ENCODE data around the gene F13A1. TPM values are rescaled to one million over a fixed set of nuclear protein-coding genes. Genes with fewer than 3 reads are reported as not detected.

F13A1 gene
- total and polyA plus RNA-seq, 8 donors: 6.9 to 74.7 (median 35.9) TPM

- Histone ChIP-seq H3K36me3 (no peaks in the 10 kb centered on the region), H3K4me1 (peaks cover 0 to 11% (median 4%) of the 10 kb centered on the region in 4 donors), H3K27me3 (peaks cover 7 to 56% (median 18%) of the 10 kb centered on the region in 3 donors), H3K9me3 (no peaks in the 10 kb centered on the region), H3K4me3 (no peak overlapping the region), H3K27ac (no peak overlapping the region)
- TF ChIP-seq, protein P1, sequence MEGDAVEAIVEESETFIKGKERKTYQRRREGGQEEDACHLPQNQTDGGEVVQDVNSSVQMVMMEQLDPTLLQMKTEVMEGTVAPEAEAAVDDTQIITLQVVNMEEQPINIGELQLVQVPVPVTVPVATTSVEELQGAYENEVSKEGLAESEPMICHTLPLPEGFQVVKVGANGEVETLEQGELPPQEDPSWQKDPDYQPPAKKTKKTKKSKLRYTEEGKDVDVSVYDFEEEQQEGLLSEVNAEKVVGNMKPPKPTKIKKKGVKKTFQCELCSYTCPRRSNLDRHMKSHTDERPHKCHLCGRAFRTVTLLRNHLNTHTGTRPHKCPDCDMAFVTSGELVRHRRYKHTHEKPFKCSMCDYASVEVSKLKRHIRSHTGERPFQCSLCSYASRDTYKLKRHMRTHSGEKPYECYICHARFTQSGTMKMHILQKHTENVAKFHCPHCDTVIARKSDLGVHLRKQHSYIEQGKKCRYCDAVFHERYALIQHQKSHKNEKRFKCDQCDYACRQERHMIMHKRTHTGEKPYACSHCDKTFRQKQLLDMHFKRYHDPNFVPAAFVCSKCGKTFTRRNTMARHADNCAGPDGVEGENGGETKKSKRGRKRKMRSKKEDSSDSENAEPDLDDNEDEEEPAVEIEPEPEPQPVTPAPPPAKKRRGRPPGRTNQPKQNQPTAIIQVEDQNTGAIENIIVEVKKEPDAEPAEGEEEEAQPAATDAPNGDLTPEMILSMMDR (IDR thresholded peaks at IDR 0.05): no peak
- TF ChIP-seq EP300 (IDR thresholded peaks at IDR 0.05) (no peak), POLR2AphosphoS5 (IDR thresholded peaks at IDR 0.05) (no peak)
- no peak for DNase-seq
- 81 to 93% (median 85%) methylated on average over 5 of the region's 5 CpGs for WGBS, 5 donors
- intact Hi-C loops (cut with DNase I; ENCODE audit: low total_unique reads): no loop called here
These were observed 2.9 kb upstream of the F13A1 start for GRCh38 chr6:6323352-6323751.

GRCh38 chr6:6320901-6321300, 439 bp upstream of the F13A1 start:
- intact Hi-C loops (cut with DNase I; ENCODE audit: low total_unique reads): no loop called here
- WGBS, 5 donors: 8 to 15% (median 10%) methylated on average over 4 of the region's 4 CpGs

DNA sequence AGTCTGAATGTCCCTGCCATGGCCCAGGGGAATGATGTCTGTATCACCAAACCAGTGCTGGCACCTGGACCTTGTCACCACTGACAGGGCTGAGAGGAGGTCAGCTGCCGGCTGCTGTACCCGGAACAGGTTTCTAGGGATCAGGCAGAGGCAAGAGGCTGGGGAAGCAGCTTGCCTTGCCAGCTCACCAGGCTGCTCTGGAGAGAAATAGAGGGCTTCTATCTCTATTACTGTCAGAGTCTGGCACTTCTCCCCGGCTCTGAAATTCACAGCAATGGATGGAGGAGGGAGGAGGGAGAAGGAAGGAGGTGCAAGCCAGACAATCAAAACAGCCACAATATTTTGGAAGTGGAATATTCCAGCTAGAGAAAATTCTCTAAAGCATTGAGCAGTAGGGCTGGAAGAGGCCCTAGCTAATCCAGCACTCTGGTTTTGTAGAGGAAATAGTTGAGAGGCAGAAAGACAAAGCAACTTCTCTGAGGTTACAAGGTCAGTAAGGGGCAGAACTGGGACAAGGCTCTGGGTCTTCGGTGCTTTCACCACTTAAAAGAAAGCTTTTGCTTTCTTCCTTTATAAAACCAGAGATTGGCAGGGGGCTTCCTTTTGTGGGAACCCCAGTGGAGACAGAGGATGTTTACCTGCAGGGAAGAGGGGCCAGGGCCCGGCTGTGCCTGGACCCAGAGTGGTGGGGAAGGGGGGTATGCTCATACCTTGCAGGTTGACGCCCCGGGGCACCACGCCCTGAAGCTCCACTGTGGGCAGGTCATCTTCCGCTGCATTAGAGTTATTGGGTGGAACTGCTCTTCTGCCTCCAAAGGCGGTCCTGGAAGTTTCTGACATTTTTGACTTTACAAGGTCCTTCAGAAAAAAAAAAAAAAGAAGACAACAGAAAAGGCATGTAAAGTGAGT, 2.4 kb downstream of the F13A1 start:
- DNase-seq: peak in 1 of 2 donors; percentile 30
- 32 to 50% (median 35%) methylated on average over 10 of the region's 10 CpGs for WGBS, 5 donors

More at GRCh38 chr6:6320901-6321300, 439 bp upstream of the F13A1 start:
- Histone ChIP-seq H3K9me3 (no peaks in the 10 kb centered on the region), H3K36me3 (no peaks in the 10 kb centered on the region), H3K27ac (no peak overlapping the region), H3K4me1 (peaks cover 0 to 11% (median 4%) of the 10 kb centered on the region in 4 donors), H3K27me3 (peaks cover 7 to 78% (median 28%) of the 10 kb centered on the region in 3 donors), H3K4me3 (peak overlapping the region in 1 of 4 donors; percentile 26)
- DNase-seq: no peak
- TF ChIP-seq POLR2A (IDR thresholded peaks at IDR 0.05) (no peak), EP300 (IDR thresholded peaks at IDR 0.05) (no peak), POLR2AphosphoS5 (IDR thresholded peaks at IDR 0.05) (no peak)
- TF ChIP-seq, protein P1 (IDR thresholded peaks at IDR 0.05): no peak

DNA sequence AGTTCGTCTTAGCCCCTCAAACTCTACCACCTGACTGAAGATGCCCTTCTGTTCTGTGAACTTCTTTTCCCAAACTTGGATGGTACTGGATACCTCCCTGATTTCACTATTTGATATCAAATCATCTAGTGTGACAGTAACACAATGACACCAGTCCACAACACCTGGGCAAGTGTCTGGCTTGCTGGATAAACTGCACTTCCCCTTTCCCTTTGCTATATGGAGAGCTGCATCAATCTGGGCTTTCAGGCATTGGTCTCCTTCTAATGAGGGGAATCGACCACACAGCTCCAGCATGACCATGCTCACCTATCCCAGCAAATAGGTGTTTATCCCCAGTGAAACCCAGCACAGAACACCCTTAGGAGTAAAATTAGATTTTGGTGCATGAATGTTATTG, 3.1 kb downstream of the F13A1 start:
- 36 to 69% (median 46%) methylated on average over 2 of the region's 2 CpGs for WGBS, 5 donors
- intact Hi-C loops (cut with DNase I; ENCODE audit: low total_unique reads): no loop called here
- H3K9me3 ChIP-seq: no peaks in the 10 kb centered on the region
- H3K4me3 ChIP-seq: peak overlapping the region in 1 of 4 donors; percentile 17
- peaks cover 7 to 67% (median 28%) of the 10 kb centered on the region in 3 donors for H3K27me3 ChIP-seq
- H3K36me3 ChIP-seq: no peaks in the 10 kb centered on the region
- no peak for DNase-seq
- H3K4me1 ChIP-seq: peaks cover 0 to 11% (median 4%) of the 10 kb centered on the region in 4 donors
- no peak overlapping the region for H3K27ac ChIP-seq
- TF ChIP-seq, protein P1 (IDR thresholded peaks at IDR 0.05): no peak
- TF ChIP-seq POLR2A (IDR thresholded peaks at IDR 0.05): no peak
- no peak for TF ChIP-seq EP300 (IDR thresholded peaks at IDR 0.05)
- TF ChIP-seq POLR2AphosphoS5 (IDR thresholded peaks at IDR 0.05): no peak

More for the DNA sequence above, 2.4 kb downstream of the F13A1 start:
- H3K36me3 ChIP-seq: no peaks in the 10 kb centered on the region
- no peaks in the 10 kb centered on the region for H3K9me3 ChIP-seq
- peaks cover 7 to 72% (median 28%) of the 10 kb centered on the region in 3 donors for H3K27me3 ChIP-seq
- peak overlapping the region in 2 of 4 donors; percentile 9 to 17 for H3K4me3 ChIP-seq
- H3K27ac ChIP-seq: peak overlapping the region in 1 of 5 donors; percentile 21
- peaks cover 0 to 11% (median 4%) of the 10 kb centered on the region in 4 donors for H3K4me1 ChIP-seq
- TF ChIP-seq, protein P1 (IDR thresholded peaks at IDR 0.05): no peak
- TF ChIP-seq POLR2AphosphoS5 (IDR thresholded peaks at IDR 0.05) (no peak), EP300 (IDR thresholded peaks at IDR 0.05) (no peak), POLR2A (IDR thresholded peaks at IDR 0.05) (no peak)
- intact Hi-C loops (cut with DNase I; ENCODE audit: low total_unique reads): no loop called here

All from stomach (tissue), 9 donors.